Measurements from ENCODE around the gene CDK5RAP3.
"Not testable (repeated sequence)": the region's sequence is repeated elsewhere in the genome, so short reads cannot be mapped to it uniquely, and the experiment has no call there.

The CDK5RAP3 gene

GRCh38 chr17:47998044-47998443 lies 27.1 kb downstream of the CDK5RAP3 start:
- no peak for DNase-seq (ENCODE audit: low read depth)

GRCh38 chr17:47999582-47999981 lies 28.7 kb downstream of the CDK5RAP3 start:
- DNase-seq (ENCODE audit: low read depth) = no peak

GRCh38 chr17:48001197-48001596 lies 30.3 kb downstream of the CDK5RAP3 start:
- peak; percentile 26 for DNase-seq (ENCODE audit: low read depth)

- not testable (repeated sequence) for DNase-seq (ENCODE audit: low read depth)
These were observed 30.7 kb downstream of the CDK5RAP3 start for GRCh38 chr17:48001657-48002056.

GRCh38 chr17:48002266-48002915 lies 31.5 kb downstream of the CDK5RAP3 start:
- peak; percentile 70 for DNase-seq (ENCODE audit: low read depth)

- DNase-seq (ENCODE audit: low read depth) = no peak
These were observed 32.1 kb downstream of the CDK5RAP3 start for GRCh38 chr17:48002916-48003416.

- no peak for DNase-seq (ENCODE audit: low read depth)
These were observed 32.7 kb downstream of the CDK5RAP3 start for GRCh38 chr17:48003417-48004151.

- DNase-seq (ENCODE audit: low read depth) = no peak
These were observed 34.1 kb downstream of the CDK5RAP3 start for GRCh38 chr17:48004983-48005382.

- peak; percentile 20 for DNase-seq (ENCODE audit: low read depth)
These were observed 36.2 kb downstream of the CDK5RAP3 start for GRCh38 chr17:48006936-48007709.

GRCh38 chr17:48010193-48010592 lies 39.3 kb downstream of the CDK5RAP3 start:
- no peak for DNase-seq (ENCODE audit: low read depth)

- no peak for DNase-seq (ENCODE audit: low read depth)
These were observed 40.7 kb downstream of the CDK5RAP3 start for GRCh38 chr17:48011405-48012150.

GRCh38 chr17:48012151-48012520 lies 41.2 kb downstream of the CDK5RAP3 start:
- DNase-seq (ENCODE audit: low read depth) = no peak

- DNase-seq (ENCODE audit: low read depth) = no peak
These were observed 41.7 kb downstream of the CDK5RAP3 start for GRCh38 chr17:48012654-48013053.

- no peak for DNase-seq (ENCODE audit: low read depth)
These were observed 43.1 kb downstream of the CDK5RAP3 start for GRCh38 chr17:48013876-48014594.

- DNase-seq (ENCODE audit: low read depth) = no peak
These were observed 43.7 kb downstream of the CDK5RAP3 start for GRCh38 chr17:48014595-48015111.

GRCh38 chr17:48016112-48016511 lies 45.2 kb downstream of the CDK5RAP3 start:
- DNase-seq (ENCODE audit: low read depth) = no peak

GRCh38 chr17:48017817-48018158 lies 46.9 kb downstream of the CDK5RAP3 start:
- DNase-seq (ENCODE audit: low read depth) = not testable (repeated sequence)

- no peak for DNase-seq (ENCODE audit: low read depth)
These were observed 51.0 kb downstream of the CDK5RAP3 start for GRCh38 chr17:48021934-48022333.

- no peak for DNase-seq (ENCODE audit: low read depth)
These were observed 52.0 kb downstream of the CDK5RAP3 start for GRCh38 chr17:48022901-48023300.

- DNase-seq (ENCODE audit: low read depth) = peak; percentile 82
These were observed 52.7 kb downstream of the CDK5RAP3 start for GRCh38 chr17:48023400-48024148.
